ENCODE results near the gene CLN6.

GRCh38 chr15:68230157-68231100 is 901 bp upstream of the CLN6 start:
- TF ChIP-seq CTCF (IDR thresholded peaks at IDR 0.05) (peak in 1 of 4 donors; percentile 3), POLR2A (IDR thresholded peaks at IDR 0.05) (no peak)

Data from right lobe of liver (tissue), 4 donors.